H1 (cell line): ENCODE results near the gene ESR1. TPM values are rescaled to one million over a fixed set of nuclear protein-coding genes. Genes with fewer than 3 reads are reported as not detected.

Experiments
- BRCA1 ChIP-seq: IDR thresholded peaks from 2 replicates; pipeline ENCODE4 v1.6.1; 2012; ENCODE audit warnings: low read depth, low read length, improper control_type of control experiment
- FOSL1 ChIP-seq: IDR thresholded peaks from 2 replicates; pipeline ENCODE4 v1.6.1; 2011; ENCODE audit warnings: mild to moderate bottlenecking, low read depth, low read length, moderate library complexity; ENCODE audit not compliant: insufficient read depth
- POU5F1 ChIP-seq: IDR thresholded peaks from 2 replicates; pipeline ENCODE4 v1.6.1; 2011; ENCODE audit warnings: low read depth, mild to moderate bottlenecking, low read length, moderate library complexity
- RAD21 ChIP-seq, 2 experiments: IDR thresholded peaks in 1 of 2; conservative IDR thresholded peaks in 1 of 2; 2 replicates each; pipeline ENCODE4 v1.6.1; 2011; ENCODE audit warnings: low read depth in 2 of 2, low read length in 2 of 2, improper control_type of control experiment in 1 of 2, inconsistent platforms in 1 of 2, mild to moderate bottlenecking in 1 of 2, moderate library complexity in 1 of 2
- SIN3A ChIP-seq, 2 experiments: IDR thresholded peaks in 1 of 2; conservative IDR thresholded peaks in 1 of 2; 2 replicates each; pipeline ENCODE4 v1.6.1; 2011 to 2012; ENCODE audit warnings: low read length in 2 of 2, improper control_type of control experiment in 1 of 2, low read depth in 1 of 2, mild to moderate bottlenecking in 1 of 2
- polyA plus RNA-seq, 7 experiments: library from polyadenylated mRNA; depleted of rRNA in 3 of 7; stranded (reverse) in 5 of 7; unstranded in 2 of 7; fragments of >200 nt in 5 of 7; fragments of 200-250 nt in 2 of 7; gene quantifications; 1 replicate in 5 of 7; 2 replicates in 1 of 7; 4 replicates in 1 of 7; pipeline versions ENCODE4 v1.2.1 to v1.2.3, GENCODE V29; 2011 to 2013; ENCODE audit warnings: missing spikeins in 2 of 7, mixed read lengths in 2 of 7
- total RNA-seq: library from RNA; stranded (reverse); fragmentation: NEBNext Ultra II Directional; extraction: Animal tissue kit (Norgen Biotek cat#: 25700); gene quantifications from 2 replicates; pipeline ENCODE4 v1.2.1, GENCODE V29; 2021
- TF ChIP-seq, protein P1 (sequence below): fragments of 300-600 bp; sonication (generic); IDR thresholded peaks from 2 replicates; pipeline ENCODE4 v1.7.1; 2012; ENCODE audit warnings: low read length, moderate library complexity, mild to moderate bottlenecking, inconsistent platforms; ENCODE audit not compliant: insufficient replicate concordance

The ESR1 gene
- total and polyA plus RNA-seq, 2 of the 8 experiments (the other 6 are each of a cell fraction or from before 2014, with no cell fraction given): 0.03 to 0.17 TPM

DNA sequence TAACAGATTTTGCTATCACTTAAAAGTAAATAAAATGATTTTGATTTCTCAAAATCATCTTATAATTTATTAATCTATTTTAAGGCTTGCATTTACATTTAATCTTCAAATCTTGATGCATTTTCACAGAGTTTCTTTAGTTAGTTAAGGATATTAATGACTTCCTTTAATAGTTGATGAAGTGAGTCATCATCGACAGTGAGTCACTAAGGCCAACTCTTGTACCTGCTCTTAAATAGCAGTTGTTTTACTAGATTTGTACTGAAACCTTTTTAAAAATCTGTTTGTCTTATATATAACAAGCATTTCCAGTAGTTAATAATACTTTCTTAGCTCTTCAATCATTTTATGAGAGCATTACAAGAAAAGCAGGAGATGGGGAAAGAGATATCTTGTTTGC, 191.7 kb downstream of the ESR1 start (continued):
- TF ChIP-seq, protein P1, sequence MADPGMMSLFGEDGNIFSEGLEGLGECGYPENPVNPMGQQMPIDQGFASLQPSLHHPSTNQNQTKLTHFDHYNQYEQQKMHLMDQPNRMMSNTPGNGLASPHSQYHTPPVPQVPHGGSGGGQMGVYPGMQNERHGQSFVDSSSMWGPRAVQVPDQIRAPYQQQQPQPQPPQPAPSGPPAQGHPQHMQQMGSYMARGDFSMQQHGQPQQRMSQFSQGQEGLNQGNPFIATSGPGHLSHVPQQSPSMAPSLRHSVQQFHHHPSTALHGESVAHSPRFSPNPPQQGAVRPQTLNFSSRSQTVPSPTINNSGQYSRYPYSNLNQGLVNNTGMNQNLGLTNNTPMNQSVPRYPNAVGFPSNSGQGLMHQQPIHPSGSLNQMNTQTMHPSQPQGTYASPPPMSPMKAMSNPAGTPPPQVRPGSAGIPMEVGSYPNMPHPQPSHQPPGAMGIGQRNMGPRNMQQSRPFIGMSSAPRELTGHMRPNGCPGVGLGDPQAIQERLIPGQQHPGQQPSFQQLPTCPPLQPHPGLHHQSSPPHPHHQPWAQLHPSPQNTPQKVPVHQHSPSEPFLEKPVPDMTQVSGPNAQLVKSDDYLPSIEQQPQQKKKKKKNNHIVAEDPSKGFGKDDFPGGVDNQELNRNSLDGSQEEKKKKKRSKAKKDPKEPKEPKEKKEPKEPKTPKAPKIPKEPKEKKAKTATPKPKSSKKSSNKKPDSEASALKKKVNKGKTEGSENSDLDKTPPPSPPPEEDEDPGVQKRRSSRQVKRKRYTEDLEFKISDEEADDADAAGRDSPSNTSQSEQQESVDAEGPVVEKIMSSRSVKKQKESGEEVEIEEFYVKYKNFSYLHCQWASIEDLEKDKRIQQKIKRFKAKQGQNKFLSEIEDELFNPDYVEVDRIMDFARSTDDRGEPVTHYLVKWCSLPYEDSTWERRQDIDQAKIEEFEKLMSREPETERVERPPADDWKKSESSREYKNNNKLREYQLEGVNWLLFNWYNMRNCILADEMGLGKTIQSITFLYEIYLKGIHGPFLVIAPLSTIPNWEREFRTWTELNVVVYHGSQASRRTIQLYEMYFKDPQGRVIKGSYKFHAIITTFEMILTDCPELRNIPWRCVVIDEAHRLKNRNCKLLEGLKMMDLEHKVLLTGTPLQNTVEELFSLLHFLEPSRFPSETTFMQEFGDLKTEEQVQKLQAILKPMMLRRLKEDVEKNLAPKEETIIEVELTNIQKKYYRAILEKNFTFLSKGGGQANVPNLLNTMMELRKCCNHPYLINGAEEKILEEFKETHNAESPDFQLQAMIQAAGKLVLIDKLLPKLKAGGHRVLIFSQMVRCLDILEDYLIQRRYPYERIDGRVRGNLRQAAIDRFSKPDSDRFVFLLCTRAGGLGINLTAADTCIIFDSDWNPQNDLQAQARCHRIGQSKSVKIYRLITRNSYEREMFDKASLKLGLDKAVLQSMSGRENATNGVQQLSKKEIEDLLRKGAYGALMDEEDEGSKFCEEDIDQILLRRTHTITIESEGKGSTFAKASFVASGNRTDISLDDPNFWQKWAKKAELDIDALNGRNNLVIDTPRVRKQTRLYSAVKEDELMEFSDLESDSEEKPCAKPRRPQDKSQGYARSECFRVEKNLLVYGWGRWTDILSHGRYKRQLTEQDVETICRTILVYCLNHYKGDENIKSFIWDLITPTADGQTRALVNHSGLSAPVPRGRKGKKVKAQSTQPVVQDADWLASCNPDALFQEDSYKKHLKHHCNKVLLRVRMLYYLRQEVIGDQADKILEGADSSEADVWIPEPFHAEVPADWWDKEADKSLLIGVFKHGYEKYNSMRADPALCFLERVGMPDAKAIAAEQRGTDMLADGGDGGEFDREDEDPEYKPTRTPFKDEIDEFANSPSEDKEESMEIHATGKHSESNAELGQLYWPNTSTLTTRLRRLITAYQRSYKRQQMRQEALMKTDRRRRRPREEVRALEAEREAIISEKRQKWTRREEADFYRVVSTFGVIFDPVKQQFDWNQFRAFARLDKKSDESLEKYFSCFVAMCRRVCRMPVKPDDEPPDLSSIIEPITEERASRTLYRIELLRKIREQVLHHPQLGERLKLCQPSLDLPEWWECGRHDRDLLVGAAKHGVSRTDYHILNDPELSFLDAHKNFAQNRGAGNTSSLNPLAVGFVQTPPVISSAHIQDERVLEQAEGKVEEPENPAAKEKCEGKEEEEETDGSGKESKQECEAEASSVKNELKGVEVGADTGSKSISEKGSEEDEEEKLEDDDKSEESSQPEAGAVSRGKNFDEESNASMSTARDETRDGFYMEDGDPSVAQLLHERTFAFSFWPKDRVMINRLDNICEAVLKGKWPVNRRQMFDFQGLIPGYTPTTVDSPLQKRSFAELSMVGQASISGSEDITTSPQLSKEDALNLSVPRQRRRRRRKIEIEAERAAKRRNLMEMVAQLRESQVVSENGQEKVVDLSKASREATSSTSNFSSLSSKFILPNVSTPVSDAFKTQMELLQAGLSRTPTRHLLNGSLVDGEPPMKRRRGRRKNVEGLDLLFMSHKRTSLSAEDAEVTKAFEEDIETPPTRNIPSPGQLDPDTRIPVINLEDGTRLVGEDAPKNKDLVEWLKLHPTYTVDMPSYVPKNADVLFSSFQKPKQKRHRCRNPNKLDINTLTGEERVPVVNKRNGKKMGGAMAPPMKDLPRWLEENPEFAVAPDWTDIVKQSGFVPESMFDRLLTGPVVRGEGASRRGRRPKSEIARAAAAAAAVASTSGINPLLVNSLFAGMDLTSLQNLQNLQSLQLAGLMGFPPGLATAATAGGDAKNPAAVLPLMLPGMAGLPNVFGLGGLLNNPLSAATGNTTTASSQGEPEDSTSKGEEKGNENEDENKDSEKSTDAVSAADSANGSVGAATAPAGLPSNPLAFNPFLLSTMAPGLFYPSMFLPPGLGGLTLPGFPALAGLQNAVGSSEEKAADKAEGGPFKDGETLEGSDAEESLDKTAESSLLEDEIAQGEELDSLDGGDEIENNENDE: no peak
- TF ChIP-seq POU5F1: no peak
- no peak for TF ChIP-seq BRCA1
- no peak for TF ChIP-seq FOSL1
- no peak for TF ChIP-seq RAD21 (IDR thresholded peaks at IDR 0.05 in 1 of 2, conservative IDR thresholded peaks at IDR 0.05 in 1 of 2; ENCODE audit: low read depth in 2 of 2, low read length in 2 of 2)
- no peak for TF ChIP-seq SIN3A (conservative IDR thresholded peaks at IDR 0.05 in 1 of 2, IDR thresholded peaks at IDR 0.05 in 1 of 2; ENCODE audit: low read depth in 1 of 2, low read length in 2 of 2)
- TF ChIP-seq, all 59 proteins: peak for 0
